ENCODE results near the gene CADM3.

DNA sequence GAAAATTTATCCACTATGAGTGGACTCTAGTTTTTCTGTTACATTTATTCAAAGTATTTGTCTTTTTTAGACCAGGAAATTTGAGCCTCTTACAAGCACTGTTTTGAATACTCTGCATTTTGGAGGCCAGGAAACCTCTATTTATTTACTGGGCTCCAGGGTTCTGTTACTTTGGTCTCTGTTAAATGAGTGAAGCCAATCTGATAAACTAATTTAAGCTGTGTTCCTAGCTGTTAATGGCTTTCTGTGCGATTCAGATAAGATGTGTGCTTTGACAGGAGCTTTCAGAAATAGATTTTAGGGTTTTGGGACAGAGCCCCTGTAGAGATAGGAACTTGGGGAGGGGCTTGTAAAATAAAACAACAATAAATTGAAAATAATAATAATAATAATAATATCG is 57.1 kb downstream of the CADM3 start:
- TF ChIP-seq, protein P1, sequence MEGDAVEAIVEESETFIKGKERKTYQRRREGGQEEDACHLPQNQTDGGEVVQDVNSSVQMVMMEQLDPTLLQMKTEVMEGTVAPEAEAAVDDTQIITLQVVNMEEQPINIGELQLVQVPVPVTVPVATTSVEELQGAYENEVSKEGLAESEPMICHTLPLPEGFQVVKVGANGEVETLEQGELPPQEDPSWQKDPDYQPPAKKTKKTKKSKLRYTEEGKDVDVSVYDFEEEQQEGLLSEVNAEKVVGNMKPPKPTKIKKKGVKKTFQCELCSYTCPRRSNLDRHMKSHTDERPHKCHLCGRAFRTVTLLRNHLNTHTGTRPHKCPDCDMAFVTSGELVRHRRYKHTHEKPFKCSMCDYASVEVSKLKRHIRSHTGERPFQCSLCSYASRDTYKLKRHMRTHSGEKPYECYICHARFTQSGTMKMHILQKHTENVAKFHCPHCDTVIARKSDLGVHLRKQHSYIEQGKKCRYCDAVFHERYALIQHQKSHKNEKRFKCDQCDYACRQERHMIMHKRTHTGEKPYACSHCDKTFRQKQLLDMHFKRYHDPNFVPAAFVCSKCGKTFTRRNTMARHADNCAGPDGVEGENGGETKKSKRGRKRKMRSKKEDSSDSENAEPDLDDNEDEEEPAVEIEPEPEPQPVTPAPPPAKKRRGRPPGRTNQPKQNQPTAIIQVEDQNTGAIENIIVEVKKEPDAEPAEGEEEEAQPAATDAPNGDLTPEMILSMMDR (IDR thresholded peaks at IDR 0.05; ENCODE audit: borderline replicate concordance, extremely low read depth, low read length, poor library complexity, severe bottlenecking): no peak
- TF ChIP-seq EZH2 (IDR thresholded peaks at IDR 0.05; ENCODE audit: borderline replicate concordance, low read depth, low read length, severe bottlenecking): no peak
